Embryonic facial prominence (tissue), 1 donor: ENCODE results near the gene PPP6C.
"Not testable (repeated sequence)": the region's sequence is repeated elsewhere in the genome, so short reads cannot be mapped to it uniquely, and the experiment has no call there.

Experiments
- DNase-seq: peaks from one replicate; pipeline ENCODE4 v3.0.0-alpha.2; 2016; ENCODE audit errors: extremely low spot score

The PPP6C gene

DNA sequence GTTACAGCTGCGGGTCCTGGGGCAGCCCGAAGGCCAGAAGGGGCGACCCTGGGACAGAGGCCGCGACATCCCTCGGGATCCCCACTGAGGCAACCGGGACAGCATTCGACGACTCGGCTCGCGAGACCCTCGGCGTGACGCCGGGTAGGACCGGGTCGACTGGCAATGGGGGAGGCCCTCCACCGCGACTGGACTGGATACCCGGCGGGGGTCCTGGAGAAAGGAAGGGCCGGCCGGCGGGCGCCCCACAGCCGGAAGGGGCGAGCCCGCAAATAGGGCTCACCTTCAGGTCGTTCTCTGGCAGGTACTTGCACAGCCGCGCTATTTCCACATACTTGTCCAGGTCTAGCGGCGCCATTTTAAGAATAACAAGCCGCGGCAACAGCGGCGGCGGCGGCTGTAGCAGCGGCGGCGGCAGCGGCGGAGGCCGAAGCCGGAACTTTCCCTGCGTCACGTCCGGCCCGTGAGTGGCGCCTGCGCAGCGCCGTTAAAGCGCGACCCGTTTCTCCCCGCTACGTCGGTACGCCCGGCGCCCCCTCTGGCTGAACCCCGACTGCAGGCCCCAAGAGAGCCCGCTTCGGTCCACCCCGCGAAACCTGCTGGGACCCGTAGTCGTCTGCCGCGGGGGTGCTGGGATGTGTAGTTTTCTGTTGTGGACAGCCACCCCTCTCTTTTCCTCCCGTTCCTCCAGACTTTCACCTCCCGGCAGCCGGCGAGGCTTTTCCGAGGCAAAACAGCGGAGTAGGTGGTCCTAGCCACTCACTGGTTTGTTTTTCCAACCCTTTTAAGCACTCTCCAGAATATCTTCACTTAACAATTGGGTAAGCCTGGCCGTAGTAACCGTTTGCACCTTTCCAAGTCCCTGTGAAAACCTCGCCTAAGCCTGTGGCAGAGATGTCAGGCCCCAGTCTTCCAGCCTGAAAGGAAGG, at the start of gene PPP6C:
PPP6C (minus strand) TSS at position 443 of the 929 bp plus-strand sequence; CDS start at position 358, 85 bp downstream.
- peak; percentile 96 for DNase-seq

DNA sequence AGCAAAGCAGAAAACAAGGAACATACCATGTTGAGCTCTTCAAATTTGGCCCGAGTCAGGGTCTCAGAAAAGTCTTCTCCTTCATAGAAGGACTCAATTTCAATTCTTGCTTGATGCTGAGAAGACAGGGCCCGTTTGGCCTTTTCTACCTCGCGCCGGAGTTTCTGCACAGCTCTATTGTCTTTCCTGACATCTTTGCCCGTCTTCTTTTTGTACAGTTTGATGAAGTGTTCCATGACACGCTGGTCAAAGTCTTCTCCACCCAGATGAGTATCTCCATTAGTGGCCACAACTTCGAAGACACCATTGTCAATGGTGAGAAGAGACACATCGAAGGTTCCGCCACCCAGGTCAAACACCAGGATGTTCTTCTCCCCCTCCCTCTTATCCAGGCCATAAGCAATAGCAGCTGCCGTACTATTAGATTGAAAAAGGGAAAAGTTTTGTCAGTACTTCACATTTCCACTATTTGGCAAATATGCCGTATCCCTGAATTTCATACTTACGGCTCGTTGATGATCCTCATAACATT, 49.4 kb upstream of the PPP6C start:
- no peak for DNase-seq

DNA sequence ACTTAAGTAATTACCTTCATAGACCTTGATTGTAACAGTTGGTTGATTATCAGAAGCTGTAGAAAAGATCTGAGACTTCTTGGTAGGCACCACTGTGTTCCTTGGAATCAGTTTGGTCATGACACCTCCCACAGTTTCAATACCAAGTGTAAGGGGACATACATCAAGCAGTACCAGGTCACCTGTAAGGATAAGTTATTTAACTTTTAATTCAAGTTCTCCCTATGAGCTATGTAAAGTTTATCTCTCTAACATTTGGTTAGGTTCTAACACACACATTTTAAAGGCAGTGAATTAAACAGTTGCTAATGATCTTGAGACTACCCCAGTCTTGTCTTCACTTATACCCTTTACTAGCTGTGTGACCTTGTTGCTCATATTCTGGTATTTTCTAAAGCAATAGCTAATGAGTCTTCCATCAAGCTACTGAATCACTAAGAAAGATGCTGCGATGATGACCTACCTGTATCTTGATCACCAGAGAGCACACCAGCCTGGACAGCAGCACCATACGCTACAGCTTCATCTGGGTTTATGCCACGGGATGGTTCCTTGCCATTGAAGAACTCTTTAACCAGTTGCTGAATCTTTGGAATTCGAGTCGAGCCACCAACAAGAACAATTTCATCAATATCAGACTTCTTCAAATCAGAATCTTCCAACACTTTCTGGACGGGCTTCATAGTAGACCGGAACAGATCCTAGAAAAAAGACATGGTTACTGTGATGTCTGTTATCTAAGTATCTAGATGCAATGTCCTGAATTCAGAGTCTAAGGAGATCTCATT, 48.7 kb upstream of the PPP6C start:
- no peak for DNase-seq

DNA sequence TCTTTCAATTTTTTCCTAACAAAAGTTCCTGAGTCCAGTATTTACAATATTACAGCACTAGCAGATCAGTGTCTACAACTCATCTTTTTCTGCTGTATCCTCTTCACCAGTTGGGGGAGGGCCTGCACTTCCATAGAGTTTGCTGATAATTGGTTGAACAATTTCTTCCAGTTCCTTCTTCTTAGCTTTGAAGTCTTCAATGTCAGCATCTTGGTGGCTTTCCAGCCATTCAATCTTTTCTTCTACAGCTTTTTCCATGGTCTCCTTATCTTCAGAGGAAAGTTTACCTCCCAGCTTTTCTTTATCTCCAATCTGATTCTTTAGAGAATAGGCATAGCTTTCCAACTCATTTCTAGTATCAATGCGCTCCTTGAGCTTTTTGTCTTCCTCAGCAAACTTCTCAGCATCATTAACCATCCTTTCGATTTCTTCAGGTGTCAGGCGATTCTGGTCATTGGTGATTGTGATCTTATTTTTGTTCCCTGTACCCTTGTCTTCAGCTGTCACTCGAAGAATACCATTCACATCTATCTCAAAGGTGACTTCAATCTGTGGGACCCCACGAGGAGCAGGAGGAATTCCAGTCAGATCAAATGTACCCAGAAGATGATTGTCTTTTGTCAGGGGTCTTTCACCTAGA, 47.0 kb upstream of the PPP6C start:
- not testable (repeated sequence) for DNase-seq

DNA sequence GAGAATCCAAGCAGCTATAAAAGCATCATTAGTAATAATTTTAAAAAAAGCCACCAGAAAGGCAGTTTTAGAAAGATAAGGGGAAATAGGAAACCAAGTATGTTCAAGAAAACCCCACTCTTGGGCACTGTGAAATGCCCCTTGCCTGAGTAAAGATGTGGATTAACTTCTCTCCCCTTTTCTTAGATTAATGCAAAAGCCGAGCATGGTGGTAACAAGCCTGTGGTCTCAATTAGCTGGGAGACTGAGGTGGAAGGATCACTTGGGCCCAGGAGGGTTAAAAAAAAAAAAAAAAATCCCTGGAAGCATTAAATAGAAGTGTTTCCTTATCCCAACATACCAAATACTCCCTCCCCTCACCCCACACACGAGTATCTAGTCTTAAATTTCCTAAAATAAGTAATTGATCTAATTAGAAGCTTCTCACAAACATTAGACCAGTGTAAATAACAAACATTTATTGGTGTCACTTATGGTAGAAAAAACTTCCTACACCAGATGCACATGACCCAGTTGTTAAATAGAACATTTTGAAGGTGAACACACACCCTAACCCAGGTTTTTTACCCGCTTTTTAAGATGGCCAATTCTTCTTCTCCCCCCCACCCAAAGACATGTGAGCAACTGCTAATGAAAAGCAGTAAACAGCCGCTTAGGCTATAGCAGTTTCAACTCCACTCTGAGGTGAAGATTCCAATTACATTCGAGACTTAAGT, 46.4 kb upstream of the PPP6C start:
- DNase-seq, result no peak

DNA sequence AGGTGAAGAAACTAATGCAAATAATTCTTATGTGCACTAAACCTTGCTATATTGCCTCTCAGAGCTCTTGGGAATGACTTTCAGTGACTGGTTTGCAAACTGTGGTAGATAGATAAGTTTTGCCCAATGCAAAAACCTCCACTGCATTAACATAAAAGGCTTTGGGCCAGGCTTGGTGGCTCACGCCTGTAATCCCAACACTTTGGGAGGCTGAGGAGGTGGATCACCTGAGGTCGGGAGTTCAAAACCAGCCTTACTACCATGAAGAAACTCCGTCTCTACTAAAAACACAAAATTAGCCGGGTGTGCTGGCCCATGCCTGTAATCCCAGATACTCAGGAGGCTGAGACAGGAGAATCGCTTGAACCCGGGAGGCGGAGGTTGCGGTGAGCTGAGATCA, 44.5 kb upstream of the PPP6C start:
- not testable (repeated sequence) for DNase-seq

DNA sequence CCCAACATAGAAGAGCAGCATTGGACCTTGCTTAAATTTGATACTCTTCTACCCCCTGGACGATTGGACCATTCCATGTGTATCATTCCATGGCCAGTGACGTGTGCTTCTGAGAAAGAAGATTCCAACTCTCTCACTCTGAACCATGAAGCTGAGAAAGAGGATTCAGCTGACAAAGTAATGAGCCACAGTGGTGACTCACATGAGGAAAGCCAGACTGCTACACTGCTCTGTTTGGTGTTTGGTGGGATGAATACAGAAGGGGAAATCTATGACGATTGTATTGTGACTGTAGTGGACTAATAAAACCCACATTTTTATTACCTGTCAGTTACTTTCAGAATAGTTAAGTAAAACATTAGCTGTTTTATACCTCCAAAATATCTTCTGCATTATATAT, 44.1 kb upstream of the PPP6C start:
- DNase-seq, result no peak

DNA sequence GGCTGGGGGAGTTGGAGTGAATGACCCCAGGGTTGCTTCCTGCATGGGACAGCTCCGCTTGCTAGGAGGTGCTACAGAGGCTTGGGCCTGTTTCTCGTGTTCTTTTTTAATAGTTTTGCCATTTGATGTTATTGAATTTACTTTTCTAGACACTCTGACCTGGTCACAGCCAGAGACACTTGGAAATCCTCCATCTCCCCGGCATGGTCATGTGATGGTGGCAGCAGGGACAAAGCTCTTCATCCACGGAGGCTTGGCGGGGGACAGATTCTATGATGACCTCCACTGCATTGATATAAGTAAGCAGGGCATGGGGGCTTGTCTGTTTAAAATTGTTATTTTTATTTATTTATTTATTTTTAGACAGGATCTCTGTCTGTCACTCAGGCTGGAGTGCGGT, 38.2 kb upstream of the PPP6C start:
- no peak for DNase-seq

DNA sequence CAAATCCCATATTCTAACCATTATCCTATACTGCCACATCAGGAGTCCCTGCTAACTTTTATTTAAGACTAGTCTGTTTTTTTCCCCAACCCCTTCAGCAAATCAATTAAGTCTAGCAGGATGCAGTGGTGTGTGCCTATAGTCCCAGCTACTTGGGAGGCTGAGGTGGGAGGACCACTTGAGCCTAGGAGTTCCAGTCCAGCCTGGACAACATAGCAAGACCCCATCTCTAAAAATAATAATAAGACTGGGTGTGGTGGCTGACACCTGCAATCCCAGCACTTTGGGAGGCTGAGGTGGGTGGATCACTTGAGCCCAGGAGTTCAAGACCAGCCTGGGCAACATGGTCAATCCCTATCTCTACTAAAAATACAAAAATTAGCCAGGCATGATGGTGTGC, 35.3 kb upstream of the PPP6C start:
- not testable (repeated sequence) for DNase-seq

DNA sequence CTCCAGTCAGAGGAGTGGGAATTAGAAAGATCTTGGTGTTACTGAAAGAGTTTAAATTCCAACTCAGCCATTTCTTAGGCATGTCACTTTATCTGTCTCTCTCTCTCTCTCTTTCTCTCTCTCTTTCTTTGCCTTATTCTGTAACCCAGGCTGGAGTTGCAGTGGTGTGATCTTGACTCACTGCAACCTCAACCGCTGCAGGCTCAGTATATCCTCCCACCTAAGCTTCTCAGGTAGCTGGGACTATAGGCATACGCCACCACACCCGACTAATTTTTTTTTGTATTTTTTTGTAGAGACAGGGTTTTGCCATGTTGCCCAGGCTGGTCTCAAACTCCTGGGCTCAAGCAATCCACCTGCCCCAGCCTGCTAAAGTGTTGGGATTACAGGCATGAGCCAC, 29.0 kb upstream of the PPP6C start:
- DNase-seq, result no peak

DNA sequence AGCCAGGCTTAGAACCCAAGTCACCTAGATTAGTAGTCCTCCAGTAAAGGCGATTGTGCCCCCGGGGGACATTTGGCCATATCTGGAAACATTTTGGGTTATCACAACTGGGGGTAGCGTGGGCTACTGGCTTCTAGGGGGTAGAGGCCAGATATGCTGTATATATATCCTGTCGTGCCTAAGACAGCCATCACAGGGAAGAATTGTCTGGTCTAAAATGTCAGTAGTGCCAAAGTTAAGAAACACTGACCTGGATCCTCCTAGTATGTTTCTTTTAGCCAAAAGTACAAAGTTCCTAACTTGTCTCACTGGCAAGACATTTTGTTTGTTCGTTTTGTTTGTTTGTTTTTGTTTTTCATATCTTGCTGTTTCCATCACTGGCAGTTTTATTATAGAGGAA, 24.6 kb upstream of the PPP6C start:
- DNase-seq, result no peak

DNA sequence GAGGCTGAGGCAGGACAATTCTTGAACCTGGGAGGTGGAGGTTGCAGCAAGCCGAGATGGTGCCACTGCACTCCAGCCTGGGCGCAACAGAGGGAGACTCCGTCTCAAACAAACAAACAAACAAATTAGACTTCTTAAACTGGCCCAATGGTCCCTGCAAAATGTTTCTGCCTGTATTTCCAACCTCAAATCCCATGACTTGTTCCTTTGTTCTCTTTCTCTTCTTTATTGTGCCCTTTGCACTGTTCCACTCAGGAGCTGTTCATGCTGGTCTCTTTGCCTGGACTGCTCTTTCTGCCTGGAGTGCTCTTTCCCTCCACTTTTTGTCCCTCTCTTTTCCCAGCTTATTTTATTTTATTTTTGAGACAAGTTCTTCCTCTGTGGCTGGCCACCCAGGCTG, 14.9 kb upstream of the PPP6C start:
- no peak for DNase-seq

DNA sequence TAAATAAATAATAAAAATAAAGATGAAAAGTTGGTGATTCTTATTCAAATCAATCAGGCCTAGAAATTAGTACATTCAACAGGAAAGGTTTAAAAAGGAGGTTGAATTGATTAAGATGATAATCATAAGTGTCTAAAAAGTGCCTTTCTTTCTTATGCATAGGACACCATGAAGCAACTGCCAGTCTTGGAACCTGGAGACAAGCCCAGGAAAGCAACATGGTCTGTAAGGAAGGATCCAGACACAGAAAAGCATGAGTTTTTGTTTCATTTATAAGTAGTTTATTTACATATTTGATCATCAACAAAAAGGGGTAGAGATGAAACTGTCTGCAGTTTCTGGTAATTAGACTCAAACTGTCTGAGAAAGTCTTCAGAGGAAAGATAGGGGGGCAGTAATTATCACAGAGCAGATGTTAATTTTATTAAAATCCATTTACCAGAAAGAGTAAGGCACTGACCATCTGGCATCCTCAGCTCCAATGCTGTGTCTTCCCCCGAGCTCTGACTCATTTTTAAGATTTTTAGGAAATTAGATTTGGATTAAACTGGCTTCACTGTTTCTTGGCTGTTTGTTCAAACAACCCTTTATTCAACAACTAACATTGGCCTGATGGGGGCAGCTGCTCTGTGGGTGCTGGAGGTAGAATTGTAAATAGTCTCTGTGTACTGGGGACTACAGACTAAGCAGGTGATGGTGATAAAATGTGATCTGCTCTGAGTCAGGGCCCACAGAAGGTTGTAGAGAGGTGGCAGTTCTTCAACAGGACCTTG, 13.4 kb upstream of the PPP6C start:
- DNase-seq, result no peak

DNA sequence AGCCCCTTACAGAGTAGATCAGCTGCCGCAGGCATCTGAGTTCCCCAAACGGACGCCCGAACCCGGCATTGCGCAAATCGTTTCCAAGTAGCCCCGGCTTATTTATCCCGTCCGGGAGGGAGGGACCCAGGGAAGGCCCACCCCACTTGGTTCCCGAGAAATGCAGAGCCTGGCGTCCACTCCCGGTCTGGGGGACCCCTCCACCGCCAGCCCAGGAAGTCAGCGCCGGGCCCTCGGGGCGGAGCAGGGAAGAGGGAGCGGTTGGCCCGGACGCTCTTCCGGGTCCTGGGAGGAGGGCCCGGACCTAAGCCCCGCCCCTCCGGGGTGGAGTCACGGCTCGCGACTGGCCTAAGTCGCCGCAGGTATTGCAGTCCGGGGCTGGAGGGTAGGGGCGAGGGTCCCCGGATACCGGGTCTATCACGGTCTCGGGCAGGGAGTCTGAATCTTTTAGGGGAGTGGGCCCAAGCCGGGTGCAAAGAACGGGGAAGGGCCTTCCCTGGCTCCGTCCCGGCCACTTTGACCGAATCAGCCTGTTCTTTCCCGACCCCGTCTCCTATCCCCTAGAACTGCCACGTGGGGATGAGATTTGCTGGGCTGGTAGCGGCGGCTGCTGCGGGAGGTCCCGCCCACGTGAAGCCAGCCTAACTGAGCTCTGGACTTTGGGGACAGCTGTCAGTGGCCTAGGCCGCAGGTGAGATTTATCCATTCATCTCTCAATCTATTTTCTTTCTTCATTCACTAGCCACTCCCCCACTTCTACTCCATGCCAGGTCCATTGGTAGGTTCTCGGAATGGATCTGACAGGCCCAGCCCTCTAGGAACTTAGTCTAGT, 10.8 kb upstream of the PPP6C start, which contains the start of gene RABEPK:
RABEPK (plus strand) TSS at position 327 of the 832 bp plus-strand sequence. CDS start 2,472 bp downstream, outside the sequence.
- peak; percentile 78 for DNase-seq

DNA sequence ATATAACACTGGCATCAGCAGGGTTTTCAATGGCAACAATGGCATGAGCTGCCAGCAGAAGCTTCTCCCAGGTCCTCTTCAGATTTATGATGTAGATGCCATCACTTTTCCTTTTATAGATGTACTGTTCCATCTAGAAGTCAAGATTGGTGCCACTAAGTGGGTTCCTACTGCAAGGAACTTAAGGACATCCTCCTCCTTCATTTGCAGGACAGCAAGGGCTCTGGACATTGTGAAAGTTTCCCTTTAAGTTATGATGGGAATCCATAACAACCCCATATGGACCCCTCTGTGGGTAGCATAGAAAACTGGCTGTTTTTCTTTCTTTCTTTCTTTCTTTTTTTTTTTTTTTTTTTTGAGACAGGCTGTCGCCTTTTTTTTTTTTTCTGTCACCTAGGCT, 6.0 kb upstream of the PPP6C start:
- not testable (repeated sequence) for DNase-seq

DNA sequence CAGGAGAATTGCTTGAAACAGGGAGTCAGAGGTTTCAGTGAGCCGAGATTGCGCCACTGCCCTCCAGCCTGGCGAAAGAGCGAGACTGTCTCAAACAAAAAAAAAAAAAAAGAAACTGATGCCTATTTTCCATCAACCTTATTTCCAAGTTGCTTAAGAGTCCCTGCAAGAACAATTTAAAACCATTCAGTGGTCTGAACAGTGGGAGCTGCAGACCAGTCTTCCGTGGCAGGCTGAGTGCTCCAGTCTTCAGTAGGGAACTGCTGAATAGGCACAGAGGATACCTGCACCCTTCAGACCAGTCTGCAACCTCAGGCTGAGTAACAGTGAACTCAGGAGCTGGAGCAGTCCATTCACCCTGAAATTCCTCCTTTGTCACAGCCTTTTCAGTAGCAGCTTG, 4.9 kb upstream of the PPP6C start:
- not testable (repeated sequence) for DNase-seq

DNA sequence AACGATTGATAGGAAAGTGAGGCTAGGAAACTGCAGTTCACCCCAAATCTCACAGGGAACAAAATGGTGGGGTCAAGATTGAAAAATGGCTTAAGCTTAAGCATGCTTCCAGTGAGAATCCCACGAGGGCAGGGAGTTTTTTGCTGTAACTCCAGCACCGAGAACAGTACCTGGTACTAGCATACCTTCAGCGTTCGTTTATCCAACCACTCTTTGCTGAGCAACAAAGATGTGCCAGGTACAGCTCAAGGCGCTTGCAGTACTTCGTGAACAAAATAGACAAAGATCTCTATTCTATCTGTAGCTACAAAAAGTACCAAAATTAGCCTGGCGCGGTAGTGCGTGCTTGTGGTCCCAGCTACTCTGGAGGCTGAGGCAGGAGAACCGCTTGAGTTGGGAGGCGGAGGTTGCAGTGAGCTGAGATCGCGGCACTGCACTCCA, 778 bp upstream of the PPP6C start:
- DNase-seq, result no peak

DNA sequence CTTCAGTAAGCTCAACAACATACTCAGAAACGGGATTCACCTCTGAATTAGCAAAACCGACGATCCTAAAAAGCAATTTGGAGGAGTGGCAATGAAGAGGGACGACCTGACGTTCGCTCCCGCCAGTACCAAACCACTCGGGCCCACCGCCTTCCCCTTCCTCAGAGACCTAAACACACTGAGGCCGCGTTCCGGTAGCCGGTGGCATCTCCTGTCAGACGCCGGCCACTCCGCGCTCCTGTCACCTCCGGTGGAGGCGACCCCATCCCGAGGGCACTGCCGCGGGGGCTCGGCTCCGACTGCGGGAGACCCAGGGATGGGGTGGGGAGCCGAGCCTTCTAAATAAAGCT, 617 bp downstream of the PPP6C start:
- DNase-seq, result no peak

DNA sequence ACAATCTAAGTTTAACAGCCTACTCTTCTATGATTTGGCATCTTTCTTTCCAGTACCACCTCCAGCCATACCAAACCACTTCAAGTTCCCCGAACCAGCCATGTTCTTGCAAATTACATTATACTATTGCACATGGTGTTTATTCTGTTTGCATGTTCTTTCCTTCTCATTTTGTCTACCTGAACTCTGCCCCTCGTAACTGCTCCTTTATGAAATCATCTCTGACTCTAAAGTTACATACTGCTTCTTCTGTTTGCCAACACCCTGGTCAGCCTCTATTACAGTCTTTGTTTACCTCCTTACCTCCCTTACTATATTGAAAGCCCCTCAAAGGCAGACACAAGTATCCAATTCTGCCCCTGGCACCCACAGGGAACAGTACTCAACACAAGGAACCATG, 6.0 kb downstream of the PPP6C start:
- DNase-seq, result no peak

DNA sequence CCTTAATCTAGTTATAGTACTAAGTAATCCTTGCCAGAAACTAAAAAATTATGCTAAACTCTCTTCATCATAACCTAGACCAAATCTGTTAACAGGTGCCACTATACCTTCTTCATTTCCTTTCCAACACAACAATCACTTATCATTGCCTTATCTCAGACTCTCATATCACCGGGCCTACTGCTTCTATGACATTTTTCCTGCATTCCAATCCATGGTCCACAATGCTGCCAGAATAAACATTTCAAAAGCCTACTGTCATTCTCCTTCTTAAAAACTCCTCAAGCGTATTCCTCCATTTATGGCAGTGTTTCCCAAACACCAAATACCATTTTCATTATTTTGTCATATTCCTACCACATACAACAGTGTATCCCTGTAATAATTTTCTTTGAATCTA, 6.5 kb downstream of the PPP6C start:
- DNase-seq, result no peak
